Measurements from ENCODE around the gene TMC6. TPM values are rescaled to one million over a fixed set of nuclear protein-coding genes. Genes with fewer than 3 reads are reported as not detected.

Gene TMC6
- total RNA-seq, 1 experiment from 2014 or later: 58.0 TPM

- TF ChIP-seq SIN3A (IDR thresholded peaks at IDR 0.05; ENCODE audit: borderline replicate concordance, insufficient read depth, low read depth, low read length) (no peak), TCF7L2 (IDR thresholded peaks at IDR 0.05; ENCODE audit: low read depth, low read length) (no peak), CTCF (IDR thresholded peaks at IDR 0.05) (no peak), REST (IDR thresholded peaks at IDR 0.05; ENCODE audit: insufficient read depth in 1 of 2, low read depth in 2 of 2, low read length in 1 of 2) (no peak), POLR2AphosphoS5 (IDR thresholded peaks at IDR 0.05; ENCODE audit: low read depth, low read length) (no peak)
- intact Hi-C loops (cut with micrococcal nuclease; ENCODE audit: unreplicated experiment): no loop called here
- Histone ChIP-seq H3K27ac (ENCODE audit: low read length) (no peak overlapping the region), H3K9me3 (ENCODE audit: control insufficient read depth, insufficient read depth, low read depth, low read length) (no peaks in the 10 kb centered on the region), H3K36me3 (ENCODE audit: control insufficient read depth, insufficient read depth, low read length) (peaks cover 2% of the 10 kb centered on the region; the same call in 1 of the 2 replicates), H3K27me3 (ENCODE audit: control insufficient read depth, insufficient read depth, low read length) (no peaks in the 10 kb centered on the region), H3K4me3 (ENCODE audit: low read depth in 2 of 2, low read length in 2 of 2) (no peak overlapping the region), H3K4me1 (ENCODE audit: control insufficient read depth, insufficient read depth, low read length) (peaks cover 38% of the 10 kb centered on the region)
- ChIA-PET CTCF (no interaction called here), POLR2A (interaction anchor here (0.5 kb wide), 1 partner anchor 341 kb away, joined by 3 read pairs; no protein-coding TSS in a partner anchor)
- BruUV-seq (replicated peaks): no TSS peak
- in situ Hi-C loops (cut with HindIII; ENCODE audit: low pct_unique_long_range_greater_than_20kb, low sequenced_read_pairs): no loop called here
- DNase-seq (ENCODE audit: low read depth, low spot score) (no peak), ATAC-seq (no peak)
These were observed 1.5 kb upstream of the TMC6 start for GRCh38 chr17:78130090-78130436.

GRCh38 chr17:78129351-78130089 is 965 bp upstream of the TMC6 start:
- intact Hi-C loops (cut with micrococcal nuclease; ENCODE audit: unreplicated experiment): no loop called here
- no peaks in the 10 kb centered on the region for H3K27me3 ChIP-seq (ENCODE audit: control insufficient read depth, insufficient read depth, low read length)
- TF ChIP-seq CTCF (IDR thresholded peaks at IDR 0.05) (no peak), SIN3A (IDR thresholded peaks at IDR 0.05; ENCODE audit: borderline replicate concordance, insufficient read depth, low read depth, low read length) (no peak), TCF7L2 (IDR thresholded peaks at IDR 0.05; ENCODE audit: low read depth, low read length) (no peak), POLR2AphosphoS5 (IDR thresholded peaks at IDR 0.05; ENCODE audit: low read depth, low read length) (no peak), REST (IDR thresholded peaks at IDR 0.05; ENCODE audit: insufficient read depth in 1 of 2, low read depth in 2 of 2, low read length in 1 of 2) (no peak)
- H3K27ac ChIP-seq (ENCODE audit: low read length): peak overlapping the region; percentile 44; the same call in 1 of the 2 replicates
- peaks cover 2% of the 10 kb centered on the region; the same call in 1 of the 2 replicates for H3K36me3 ChIP-seq (ENCODE audit: control insufficient read depth, insufficient read depth, low read length)
- DNase-seq (ENCODE audit: low read depth, low spot score): no peak
- H3K4me1 ChIP-seq (ENCODE audit: control insufficient read depth, insufficient read depth, low read length): peaks cover 41% of the 10 kb centered on the region
- peak overlapping the region in 1 of 2 experiments; percentile 73; a peak in 2 of 4 replicates for H3K4me3 ChIP-seq (ENCODE audit: low read depth in 2 of 2, low read length in 2 of 2)
- no peak for ATAC-seq
- in situ Hi-C loops (cut with HindIII; ENCODE audit: low pct_unique_long_range_greater_than_20kb, low sequenced_read_pairs): no loop called here
- POLR2A ChIA-PET: interaction anchor here (0.5 to 0.6 kb wide), 2 partner anchors 184 to 340 kb away, joined by 3 to 4 read pairs; no protein-coding TSS in a partner anchor
- CTCF ChIA-PET: interaction anchor here (0.8 kb wide), 1 partner anchor 13 kb away, joined by 3 read pairs; no protein-coding TSS in a partner anchor
- BruUV-seq (replicated peaks): no TSS peak
- H3K9me3 ChIP-seq (ENCODE audit: control insufficient read depth, insufficient read depth, low read depth, low read length): no peaks in the 10 kb centered on the region
